NCI-H1436 (cell line): Measurements from ENCODE around the gene VEGFB.

Experiments used
- DNase-seq: peaks from one replicate; lab custom pipeline; 2025; lab: John Stamatoyannopoulos, UW

The VEGFB gene

GRCh38 chr11:64247729-64248531, 13.5 kb downstream of the VEGFB start:
- DNase-seq: no peak

- no peak for DNase-seq
Observed at GRCh38 chr11:64248578-64248977, 14.2 kb downstream of the VEGFB start.

GRCh38 chr11:64249038-64249437, 14.7 kb downstream of the VEGFB start:
- DNase-seq: no peak

GRCh38 chr11:64249563-64250414, 15.4 kb downstream of the VEGFB start:
- DNase-seq: no peak

- DNase-seq: no peak
Observed at GRCh38 chr11:64250415-64251015, 16.1 kb downstream of the VEGFB start.

- peak; percentile 25 for DNase-seq
Observed at GRCh38 chr11:64251016-64251752, 16.8 kb downstream of the VEGFB start, which contains the start of gene PLCB3. Gene PLCB3, plus strand, starts transcription at chr11:64251530. Its CDS starts 120 bp downstream, at chr11:64251650.

GRCh38 chr11:64251753-64252002, 17.3 kb downstream of the VEGFB start:
- DNase-seq: no peak

- DNase-seq: no peak
Observed at GRCh38 chr11:64252003-64252872, 17.9 kb downstream of the VEGFB start.

- DNase-seq: no peak
Observed at GRCh38 chr11:64253043-64253442, 18.7 kb downstream of the VEGFB start.

GRCh38 chr11:64253481-64253880, 19.1 kb downstream of the VEGFB start:
- no peak for DNase-seq

GRCh38 chr11:64254326-64254725, 19.9 kb downstream of the VEGFB start:
- DNase-seq: no peak

- DNase-seq: no peak
Observed at GRCh38 chr11:64255135-64256128, 21.0 kb downstream of the VEGFB start.

GRCh38 chr11:64256300-64256699, 21.9 kb downstream of the VEGFB start:
- DNase-seq: no peak

GRCh38 chr11:64258356-64258755, 24.0 kb downstream of the VEGFB start:
- no peak for DNase-seq

- no peak for DNase-seq
Observed at GRCh38 chr11:64258946-64259532, 24.7 kb downstream of the VEGFB start.

GRCh38 chr11:64259533-64260067, 25.2 kb downstream of the VEGFB start:
- DNase-seq: no peak

- no peak for DNase-seq
Observed at GRCh38 chr11:64260147-64260708, 25.8 kb downstream of the VEGFB start.

- DNase-seq: no peak
Observed at GRCh38 chr11:64261556-64262080, 27.2 kb downstream of the VEGFB start.
